Measurements from ENCODE around the gene ADCY7.

Gene ADCY7

DNA sequence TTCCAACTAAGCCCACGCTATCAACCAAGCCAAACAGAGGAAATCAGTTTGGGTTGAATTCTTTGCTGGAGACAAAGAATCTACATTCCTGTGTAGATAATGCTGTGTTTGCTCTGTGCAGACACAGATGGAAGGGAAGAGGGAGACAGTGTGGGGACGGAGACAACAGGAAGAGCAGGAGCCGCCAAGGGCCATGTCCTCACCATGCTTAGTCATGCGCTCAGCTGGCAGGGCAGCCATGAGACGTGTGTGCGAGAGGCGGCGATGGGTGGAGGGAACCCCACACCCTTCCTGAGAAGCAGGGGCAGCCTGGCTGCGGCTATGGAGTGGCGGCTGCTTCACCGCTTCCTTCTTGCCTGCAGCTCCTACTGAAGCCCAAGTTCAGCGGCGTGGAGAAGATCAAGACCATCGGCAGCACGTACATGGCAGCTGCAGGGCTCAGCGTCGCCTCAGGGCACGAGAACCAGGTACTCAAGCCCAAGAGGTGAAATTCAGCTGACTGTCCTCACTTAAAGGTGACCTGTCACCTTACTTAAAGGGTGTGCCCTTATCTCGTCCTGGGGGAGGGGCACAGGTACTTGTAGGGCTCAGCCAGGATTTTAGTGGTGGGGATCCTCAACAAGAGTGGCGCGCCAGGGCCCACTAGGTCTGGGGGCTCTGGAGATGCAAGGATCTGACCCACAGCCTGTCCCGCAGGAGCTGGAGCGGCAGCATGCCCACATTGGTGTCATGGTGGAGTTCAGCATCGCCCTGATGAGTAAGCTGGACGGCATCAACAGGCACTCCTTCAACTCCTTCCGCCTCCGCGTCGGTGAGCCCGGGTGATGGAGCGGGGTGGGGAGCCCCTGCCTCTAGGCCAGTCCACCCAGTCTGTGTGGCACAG lies 47.5 kb downstream of the ADCY7 start:
- peak; percentile 65 for DNase-seq (ENCODE audit: low read depth)

DNA sequence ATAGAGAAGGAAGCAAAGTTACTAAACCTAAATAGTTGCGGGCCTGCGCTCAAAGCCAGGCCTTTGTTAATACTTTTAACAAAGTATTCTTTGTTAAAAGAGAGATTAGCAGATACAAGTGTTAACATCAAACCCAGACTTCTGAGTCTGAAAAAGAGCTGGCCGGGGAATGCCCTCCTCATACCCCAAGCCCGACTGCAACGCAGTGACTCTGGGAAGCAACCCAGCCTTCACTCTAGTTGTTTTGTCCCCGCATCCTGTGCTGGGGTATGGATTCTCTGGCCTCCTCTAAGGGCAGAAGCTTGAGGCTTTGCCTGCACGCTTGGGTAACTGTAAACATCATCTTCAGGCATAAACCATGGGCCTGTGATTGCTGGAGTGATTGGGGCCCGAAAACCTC lies 48.3 kb downstream of the ADCY7 start:
- DNase-seq (ENCODE audit: low read depth): no peak

DNA sequence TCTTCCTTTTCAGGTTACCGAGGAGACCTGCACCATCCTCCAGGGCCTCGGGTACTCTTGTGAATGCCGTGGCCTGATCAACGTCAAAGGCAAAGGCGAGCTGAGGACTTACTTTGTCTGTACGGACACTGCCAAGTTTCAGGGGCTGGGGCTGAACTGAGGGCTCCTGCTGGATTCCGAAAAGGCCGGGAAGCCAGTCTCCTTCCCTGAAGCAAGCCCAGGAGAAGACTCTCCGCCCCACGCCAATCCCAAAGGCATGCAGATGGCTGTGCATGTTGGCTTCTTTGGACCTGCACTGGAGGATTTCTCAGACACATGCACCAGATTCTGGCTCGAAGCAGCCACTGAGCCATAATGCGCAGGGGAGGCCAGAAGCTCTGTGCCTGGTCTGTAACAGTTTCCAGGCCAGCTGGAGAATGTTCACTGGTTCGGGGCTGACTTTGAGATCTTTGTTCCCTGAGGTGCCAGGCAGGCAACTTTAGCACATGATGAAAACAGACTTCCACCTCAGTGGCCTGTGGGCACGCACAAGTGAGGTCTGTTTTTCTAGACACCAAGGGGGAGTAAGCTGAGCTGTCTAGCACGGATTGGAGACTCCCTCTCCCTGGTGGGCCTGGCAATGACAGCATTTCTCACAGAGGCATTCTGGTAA lies 49.1 kb downstream of the ADCY7 start:
- no peak for DNase-seq (ENCODE audit: low read depth)

DNA sequence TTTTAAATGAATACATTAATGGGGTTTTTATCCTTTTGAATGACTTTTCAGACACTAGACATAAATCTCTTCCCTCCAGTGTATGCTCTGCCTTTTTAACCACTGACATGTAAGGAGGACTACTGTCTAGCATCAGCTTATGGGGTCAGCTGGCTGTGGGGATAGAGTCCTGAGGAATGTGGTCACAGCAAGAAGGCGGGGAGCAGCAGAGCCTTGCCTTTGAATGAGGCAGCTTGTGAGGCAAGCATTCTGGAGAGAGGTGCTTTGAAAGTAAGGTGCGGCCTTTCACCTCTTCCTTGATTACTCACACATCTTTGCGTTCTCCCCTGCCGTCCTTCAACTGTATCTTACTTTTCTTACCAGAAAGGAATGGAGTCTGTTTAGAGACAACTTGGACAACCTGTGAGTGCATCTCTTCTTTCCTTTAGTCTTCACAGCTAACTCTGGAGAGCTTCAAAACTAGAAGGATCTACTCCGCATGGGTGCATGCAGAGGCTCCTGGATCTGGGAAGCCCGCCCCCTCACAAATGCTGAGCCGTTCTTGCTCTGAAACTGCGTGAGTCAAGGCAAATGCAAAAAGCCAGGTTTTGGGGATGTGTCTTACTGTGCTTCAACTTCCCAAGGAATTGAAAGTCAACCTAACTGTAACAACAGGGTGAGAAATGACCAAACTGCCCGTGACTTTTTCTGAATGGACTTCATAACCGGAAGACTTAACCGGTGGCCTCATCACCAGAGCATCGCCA lies 49.9 kb downstream of the ADCY7 start:
- DNase-seq (ENCODE audit: low read depth): no peak

DNA sequence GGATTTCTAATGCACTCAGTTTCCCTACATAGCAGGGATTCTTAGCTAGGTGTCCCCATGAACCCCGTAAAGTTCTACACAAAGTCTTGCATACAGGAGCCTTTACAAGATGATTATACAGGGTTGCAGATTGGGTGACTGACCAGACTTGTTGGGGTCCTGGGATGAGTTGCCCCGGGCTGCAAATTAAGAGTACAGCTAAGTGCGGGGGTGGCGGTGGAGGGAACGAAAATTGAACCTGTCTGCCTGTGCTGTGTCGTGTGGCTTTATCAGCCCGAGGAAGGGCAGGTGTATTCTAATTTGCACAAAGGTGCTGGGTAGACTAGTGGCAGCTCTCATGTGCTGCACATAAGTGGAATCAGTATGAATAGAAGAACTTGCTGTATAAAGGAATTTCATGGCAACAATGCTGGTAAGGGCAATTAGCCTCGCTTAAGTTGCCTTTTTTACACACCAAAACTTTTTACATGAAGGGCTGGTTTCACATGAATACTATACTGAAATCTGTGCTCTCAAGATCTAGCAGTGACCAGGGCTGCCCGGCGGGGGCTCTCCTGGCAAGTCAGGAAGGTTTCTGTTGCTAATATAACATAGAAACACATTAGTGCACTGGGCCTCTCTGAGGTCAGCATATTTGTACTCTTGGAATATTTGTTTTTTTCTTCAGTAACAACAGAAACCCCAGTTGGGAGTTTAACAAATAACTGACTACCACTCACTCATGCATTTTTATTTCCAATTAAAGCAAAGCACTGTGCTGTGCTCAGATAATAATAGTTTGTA lies 50.7 kb downstream of the ADCY7 start:
- DNase-seq (ENCODE audit: low read depth): no peak

DNA sequence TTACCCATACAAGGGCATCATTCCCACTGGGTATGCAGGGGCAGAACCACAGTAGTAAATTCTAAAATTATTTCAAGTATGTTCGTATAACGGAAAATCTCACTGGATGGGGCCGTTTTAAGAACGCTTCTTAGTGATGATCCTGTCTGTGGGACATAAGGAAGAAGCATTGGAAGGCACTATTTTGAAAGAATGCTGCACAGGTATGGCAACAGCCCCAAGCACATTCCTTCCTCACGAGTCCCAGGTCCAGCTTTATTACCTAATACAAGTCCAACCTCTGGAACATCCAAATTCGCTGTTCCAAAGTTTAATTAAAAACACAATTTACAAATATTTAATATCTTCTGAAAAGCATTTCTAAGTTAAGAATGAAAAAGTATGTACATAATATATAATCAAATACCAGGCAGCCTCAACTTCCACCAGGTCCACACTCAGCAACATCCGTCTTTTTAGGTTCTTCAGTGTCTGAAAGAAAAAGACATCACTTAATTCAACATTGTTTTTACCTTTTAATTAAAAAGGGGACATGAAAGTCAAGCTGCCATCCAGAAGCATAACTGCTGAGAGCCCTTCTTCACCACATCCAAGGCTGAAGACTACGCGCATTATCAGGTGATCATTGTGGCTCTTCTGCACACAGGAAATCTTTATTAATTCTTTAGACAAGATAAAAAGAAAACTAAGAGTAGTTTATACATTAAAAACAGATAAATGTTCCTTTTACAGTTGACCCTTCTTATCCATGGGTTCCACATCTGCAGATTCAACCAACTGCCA lies 52.6 kb downstream of the ADCY7 start:
- no peak for DNase-seq (ENCODE audit: low read depth)

GRCh38 chr16:50320310-50320709 lies 54.0 kb downstream of the ADCY7 start:
- DNase-seq (ENCODE audit: low read depth): no peak

- DNase-seq (ENCODE audit: low read depth): no peak
Measured at GRCh38 chr16:50322333-50322732, 56.0 kb downstream of the ADCY7 start.

DNA sequence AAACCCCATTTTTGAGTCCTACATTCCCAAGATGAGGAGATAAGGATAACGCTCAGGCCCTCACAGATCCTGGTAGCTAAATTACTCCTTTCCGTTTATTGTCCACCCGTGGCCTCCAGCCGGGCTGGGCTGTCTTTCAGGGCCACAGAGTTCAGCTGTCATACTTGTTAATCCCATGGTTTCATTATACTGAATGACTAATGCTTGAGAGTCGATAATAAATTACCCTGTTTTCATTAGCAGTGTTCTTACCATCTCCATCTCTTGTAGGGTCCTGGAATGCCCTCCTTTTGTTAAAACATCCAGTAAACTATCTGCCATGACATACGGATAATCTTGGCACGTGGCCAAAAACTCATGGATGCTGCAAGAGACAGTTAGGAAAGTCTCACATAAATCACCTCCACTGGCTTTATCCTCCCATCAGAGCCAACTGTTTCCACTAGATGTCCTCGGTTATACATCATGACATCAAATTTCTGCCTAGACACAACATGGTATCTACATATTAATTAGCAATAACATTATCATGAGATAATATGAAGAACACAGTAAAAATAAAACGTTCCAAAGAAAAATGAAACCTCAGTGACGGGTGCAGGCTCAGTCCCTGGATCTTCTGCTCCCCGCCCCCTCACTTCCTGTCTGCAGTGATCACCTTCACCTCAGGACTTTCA lies 57.1 kb downstream of the ADCY7 start:
- peak; percentile 71 for DNase-seq (ENCODE audit: low read depth)

DNA sequence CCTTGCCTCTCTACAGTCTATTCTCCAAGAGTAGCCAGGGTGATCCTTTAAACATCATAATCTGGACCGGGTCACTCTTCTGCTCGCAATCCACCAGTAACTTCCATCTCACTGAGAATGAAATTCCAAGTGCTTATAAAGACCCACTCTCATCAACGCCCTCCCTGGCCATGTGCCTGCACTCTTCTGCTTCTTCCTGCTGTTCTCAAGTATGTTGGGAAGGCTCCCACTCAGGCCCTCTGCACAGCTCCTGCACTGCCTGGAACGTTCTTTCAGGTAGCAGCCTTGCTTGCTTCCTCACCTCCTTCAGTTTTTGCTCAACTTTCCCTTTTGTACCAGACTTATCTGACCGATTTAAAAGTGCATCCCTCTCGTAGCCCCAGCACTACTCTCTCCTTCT lies 58.0 kb downstream of the ADCY7 start:
- DNase-seq (ENCODE audit: low read depth): no peak

GRCh38 chr16:50326264-50326663 lies 59.9 kb downstream of the ADCY7 start:
- DNase-seq (ENCODE audit: low read depth): no peak

DNA sequence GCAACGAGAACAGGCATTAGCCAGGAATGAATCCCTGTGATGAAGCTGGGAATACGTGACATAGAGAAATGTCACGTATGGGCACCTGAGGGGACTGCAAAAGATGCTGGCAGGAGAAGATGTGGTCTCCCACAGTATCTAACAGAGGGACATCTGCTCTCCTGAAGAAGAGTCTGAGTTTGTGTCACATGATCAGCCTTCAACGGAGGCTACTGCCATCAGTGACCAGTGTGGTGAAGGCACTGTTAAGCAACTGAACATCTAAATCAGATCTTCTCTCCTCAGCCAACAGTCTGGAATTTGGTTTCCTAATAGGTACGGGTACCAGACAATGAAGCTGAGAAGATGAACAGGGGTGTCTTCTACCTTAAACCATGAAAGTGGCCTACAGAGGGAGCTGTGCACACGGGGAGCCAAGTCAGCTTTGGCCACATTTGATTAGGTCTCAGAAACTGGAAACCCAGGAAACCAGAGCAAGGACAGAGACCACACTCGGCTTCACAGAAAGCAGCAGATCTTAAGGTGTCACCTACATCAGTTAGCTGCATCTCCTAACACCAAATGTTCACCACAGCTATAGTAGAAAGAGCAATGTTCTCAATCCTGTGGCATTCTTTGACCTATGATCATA lies 60.6 kb downstream of the ADCY7 start:
- DNase-seq (ENCODE audit: low read depth): no peak

DNA sequence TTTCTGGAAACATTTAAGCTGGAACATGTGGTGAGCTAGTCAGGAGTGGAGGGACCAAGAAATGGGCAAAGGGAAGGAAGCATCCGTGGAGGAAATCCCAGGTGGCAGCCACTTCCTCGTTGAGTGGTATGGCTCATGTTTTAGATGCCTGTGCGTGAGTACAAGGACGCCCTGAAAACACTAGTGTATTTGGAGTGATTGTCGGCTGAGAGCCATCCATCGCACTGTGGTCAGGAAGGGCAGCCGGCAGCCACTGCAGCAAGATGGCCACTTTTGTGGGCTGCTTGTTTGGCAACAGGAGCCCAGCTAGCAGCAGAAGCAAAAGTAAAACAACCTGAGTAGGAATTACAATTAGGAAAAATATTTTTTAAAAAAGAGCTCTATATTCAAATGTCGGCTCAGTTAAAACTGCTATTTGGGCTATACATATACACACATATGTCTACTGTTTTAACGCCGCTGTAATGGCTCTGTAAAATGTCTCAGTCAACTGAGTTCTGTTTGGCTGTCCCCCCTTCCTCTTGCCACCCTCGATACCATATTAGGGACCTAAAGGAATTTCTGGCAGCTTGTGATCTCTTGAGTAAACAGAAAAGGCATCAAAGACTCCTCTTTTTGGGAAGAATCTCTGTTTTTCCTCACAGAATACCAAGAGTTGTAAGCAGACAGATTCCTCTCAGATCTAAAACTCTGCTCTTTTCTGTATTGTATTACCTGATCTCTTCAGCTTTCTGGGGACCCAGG lies 63.3 kb downstream of the ADCY7 start:
- no peak for DNase-seq (ENCODE audit: low read depth)

DNA sequence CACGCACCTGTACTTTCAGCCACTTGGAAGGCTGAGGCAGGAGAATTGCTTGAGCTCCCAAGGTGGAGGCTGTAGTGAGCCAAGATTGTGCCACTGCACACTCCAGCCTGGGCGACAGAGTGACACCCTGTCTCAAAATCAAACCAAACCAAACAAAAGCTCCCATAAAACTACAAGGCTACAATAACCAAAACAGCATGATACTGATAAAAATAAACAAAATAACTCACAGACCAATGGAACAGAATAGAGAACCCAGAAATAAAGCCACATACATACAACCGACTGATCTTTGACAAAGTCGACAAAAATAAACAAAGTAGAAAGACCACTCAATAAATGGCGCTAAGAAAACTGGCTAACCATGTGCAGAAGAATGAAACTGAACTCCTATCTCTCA lies 65.2 kb downstream of the ADCY7 start:
- no peak for DNase-seq (ENCODE audit: low read depth)

GRCh38 chr16:50332599-50332998 lies 66.2 kb downstream of the ADCY7 start:
- DNase-seq (ENCODE audit: low read depth): no peak

- DNase-seq (ENCODE audit: low read depth): no peak
Measured at GRCh38 chr16:50334106-50334975, 68.0 kb downstream of the ADCY7 start.

GRCh38 chr16:50335196-50335958 lies 69.0 kb downstream of the ADCY7 start:
- DNase-seq (ENCODE audit: low read depth): no peak

DNA sequence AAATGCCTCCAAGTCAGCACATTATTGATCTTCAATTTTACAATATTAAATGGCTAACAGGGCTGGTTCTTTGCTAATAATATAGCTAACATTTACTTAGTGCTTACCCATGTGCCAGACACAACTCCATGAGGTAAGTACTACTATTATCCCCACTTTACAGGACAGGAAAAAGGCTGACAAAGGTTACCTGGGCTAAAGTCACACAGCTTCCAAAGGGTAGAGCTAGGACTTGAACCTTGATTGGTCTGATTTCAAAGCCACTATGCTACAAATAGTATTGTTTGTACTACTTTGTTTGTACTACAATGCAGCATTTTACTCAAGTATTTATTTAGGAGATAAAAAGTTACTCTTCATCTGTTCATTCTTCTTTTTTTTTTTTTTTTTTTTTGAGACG lies 70.5 kb downstream of the ADCY7 start:
- no peak for DNase-seq (ENCODE audit: low read depth)
